Liver (tissue), 2 donors: ENCODE data around the gene UBR3.

ENCODE experiments used
- CTCF ChIP-seq: fragments of 150-350 bp; IDR thresholded peaks from 2 replicates; pipeline ENCODE4 v1.5.1; 2017; ENCODE audit warnings: improper control_type of control experiment, low read depth, low read length; ENCODE audit not compliant: missing input control
- REST ChIP-seq: IDR thresholded peaks from 2 replicates; pipeline ENCODE4 v1.6.1; 2016; ENCODE audit warnings: antibody characterized with exemption, mild to moderate bottlenecking
- donor health status: healthy.

- TF ChIP-seq REST (no peak), CTCF (no peak)
Observed at GRCh38 chr2:169961911-169962310, 134.7 kb downstream of the UBR3 start.
